Renal cortex interstitium (tissue), 11 donors: ENCODE data around the gene ANO2. TPM values are rescaled to one million over a fixed set of nuclear protein-coding genes. Genes with fewer than 3 reads are reported as not detected.

Source experiments
- DNase-seq, 11 donors: peaks; one replicate each; pipeline ENCODE4 v3.0.0-alpha.2; 2013; ENCODE audit warnings: low read depth in 9 of 11, low spot score in 4 of 11; ENCODE audit errors: extremely low read depth in 1 of 11
- polyA plus RNA-seq, 3 donors: library from polyadenylated mRNA; unstranded; fragments of 120-200 nt; gene quantifications; one replicate each; pipeline ENCODE4 v1.2.1, GENCODE V29; 2013; ENCODE audit not compliant: insufficient read length in 3 of 3

The ANO2 gene
- polyA plus RNA-seq, 3 donors, result 3.1 to 5.6 (median 5.2) TPM

DNA sequence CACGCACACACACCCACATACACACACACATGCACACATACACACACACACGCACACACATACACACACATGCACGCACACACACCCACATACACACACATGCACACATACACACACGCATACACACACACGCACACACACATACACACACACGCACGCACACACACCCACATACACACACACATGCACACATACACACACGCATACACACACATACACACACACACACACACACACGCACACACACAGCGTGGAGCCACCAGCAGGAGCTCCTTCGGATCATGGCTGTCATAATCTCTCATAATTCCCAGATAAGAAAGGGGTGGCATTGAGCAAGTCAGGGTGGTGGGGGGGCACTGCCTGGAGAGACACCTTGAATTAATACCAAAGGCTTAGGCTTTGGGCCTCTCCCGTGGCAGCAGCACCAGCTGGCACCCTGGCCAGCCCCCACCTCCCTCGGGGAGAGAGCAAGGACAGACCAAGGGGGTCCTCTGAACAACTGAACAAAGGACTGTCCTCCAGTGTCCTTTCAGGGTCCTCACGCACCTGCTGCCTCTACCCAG lies 21.9 kb downstream of the ANO2 start:
- DNase-seq, result no peak

- DNase-seq, result peak in 1 of 11 donors; percentile 18
Measured at GRCh38 chr12:5921966-5922899, 22.8 kb downstream of the ANO2 start.

DNA sequence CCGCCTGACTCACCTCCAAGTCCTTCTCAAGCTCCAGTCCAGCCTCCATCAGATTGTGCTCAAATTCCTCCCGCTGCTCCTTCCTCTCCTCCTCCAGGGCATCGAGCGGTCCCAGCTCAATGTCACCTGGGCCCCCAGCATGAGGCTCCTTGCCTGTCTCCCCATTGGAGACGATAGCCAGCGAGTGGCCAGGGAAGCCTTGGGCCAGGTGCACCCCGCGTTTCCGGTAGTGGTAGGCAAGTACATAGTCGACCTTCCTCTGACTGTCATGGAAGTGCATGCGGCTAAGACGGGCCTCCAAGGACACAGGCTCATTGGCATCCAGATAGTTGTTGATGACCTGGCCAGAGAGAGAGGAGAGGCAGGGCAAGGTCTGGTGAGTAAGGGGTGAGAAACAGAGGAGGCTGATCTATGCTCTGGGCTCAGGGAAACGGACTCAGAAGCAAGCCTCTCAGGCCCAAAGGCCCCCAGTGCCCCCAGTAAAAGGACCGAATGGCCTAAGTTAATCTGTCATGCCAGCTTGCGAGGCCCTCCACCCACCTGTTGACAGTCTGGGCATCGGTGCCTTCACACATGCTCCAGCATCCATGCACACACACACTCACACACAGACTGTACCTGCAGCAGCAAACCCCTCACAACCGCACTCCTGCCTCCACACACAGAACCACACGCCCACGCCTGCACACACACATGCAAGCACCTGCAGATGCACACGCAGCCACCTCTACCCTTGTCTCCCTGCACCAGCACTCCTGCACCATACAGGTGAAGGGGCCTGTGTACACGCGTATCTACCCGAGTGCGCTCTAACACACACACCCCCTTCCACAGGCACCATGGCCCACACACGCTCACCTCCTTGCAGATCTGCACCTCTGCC lies 23.8 kb downstream of the ANO2 start:
- no peak for DNase-seq

DNA sequence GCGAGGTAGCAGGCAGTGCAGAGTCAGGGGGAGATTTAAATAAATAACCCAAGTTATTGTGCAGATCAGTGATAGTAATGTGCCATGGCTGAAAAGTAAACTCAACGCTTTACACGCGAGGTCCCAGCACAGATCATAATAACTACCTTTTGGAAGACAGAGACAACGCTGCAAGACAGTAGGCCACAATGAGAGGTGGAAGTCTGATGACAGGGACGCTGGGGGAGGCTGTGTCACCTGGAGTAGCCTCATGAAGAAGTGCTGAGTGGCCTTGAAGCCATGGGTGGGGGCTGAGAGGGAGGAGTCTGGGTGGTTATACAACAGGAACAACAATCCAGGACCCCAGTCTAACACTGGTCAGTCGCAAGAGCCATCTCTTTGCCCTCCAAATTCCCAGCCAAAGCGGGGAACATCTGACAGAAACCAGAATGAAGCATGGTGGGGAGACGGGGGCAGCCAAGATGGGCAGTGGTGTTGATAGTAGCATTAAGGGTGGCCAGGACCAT lies 28.2 kb downstream of the ANO2 start:
- no peak for DNase-seq

DNA sequence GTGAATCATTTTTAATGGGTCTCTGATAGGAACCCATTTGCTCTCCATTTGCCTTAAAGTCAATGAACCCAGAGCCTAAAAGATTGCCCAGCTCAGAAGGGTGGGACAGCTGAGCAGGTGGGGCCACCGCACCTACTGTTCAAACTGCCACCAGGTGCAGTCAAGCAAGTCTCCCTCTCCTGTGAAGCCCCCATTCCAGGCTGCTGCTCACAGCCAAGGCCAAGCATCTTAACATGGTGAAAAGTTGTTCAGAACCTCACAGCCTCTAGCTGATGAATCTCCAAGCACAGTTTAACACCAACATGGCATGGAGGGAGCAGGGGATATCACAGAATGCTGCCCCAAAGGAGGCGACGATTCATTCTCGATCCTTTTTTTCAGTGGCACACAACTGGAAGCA lies 29.5 kb downstream of the ANO2 start:
- DNase-seq, result no peak

DNA sequence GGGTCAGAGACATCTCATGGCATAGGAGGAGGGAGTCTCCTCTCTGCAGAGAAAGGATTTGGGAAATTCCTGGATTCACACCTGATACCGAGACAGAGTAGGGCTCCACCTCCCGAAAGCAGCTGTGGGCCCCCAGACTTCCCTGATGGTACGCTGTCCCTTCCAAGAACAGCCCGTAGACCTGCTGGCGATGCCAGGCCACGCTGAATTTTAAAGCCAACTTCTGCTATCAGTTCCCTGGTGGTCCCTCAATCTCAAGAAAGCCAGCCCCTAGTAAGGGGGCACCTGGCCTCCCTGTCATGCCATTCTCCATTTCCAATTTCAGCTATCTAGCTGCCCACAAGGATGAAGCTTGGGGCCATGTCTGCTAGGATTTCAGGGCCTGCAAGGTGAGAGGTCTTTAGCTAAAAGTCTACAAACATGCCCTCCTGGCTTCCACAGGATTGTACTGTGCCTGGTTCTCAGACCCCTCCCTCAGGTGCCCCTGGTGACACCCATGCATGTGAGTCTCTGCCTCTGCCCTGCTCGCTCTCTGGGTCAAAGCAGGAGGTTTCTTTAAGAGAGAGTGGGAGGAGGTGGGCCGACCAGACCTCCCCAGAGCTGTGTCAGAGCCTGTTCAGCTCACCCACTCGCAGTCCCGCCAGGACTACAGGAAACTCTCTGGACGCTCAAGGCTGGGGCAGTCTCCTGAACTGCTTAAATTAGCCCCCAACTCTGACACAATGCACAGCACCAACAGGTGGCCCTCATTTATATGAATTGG lies 30.5 kb downstream of the ANO2 start:
- DNase-seq, result no peak

GRCh38 chr12:5913387-5913786 lies 31.7 kb downstream of the ANO2 start:
- DNase-seq, result no peak

- no peak for DNase-seq
Measured at GRCh38 chr12:5912437-5913334, 32.4 kb downstream of the ANO2 start.

DNA sequence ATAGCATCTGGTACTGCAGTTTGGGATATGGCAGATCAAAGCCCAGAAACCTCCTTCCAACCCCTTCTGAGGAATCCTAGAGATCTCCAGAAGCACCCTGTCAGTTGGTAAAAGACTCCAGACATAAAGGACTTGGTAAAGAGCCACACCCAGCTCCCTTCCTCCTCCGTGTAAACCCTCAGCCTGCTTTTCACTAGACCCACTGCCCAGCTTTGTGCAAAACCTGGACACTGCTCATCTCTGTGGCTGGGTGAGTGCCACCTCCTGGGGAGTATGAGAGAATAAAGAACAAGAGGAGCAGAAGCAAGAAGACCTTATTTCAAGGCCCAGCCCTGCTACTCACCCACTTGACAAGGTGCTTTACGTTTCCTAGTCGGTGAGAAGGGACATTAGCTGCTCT lies 33.0 kb downstream of the ANO2 start:
- DNase-seq, result no peak

DNA sequence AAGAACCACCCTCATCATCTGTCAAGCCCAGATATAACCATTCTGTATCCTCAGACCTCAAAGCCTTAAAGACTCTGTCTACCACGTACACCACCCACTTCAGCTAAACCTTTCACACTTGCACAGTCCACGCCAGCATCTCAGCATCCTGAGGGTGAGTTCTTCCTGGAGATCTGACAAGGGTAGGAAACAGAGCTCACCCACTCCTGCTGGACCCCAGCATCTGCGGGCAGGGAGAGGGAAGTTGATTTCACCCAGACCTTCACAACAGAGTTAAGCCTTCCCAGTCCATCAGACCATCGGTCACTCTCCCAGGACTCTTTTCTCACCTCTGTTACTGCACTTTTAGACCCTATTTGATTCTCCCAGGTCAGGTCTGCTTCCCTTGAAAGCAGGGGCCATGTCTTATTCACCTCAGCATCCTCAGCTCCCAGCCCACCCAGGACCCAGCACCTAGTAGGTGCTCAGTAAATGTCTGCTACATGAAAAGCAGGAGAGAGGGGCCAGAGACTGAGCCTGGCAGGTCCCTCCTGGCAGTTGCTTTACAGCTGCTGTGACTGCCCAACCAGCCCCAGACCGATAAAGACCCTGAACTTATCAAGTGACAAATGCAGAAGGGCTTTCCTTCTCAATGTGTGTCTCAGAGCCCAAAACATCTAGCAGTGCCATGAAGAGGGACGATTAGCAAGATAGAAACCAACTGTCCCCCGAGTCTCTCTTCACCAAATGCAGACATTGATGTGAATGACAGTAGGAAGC lies 34.1 kb downstream of the ANO2 start:
- no peak for DNase-seq

GRCh38 chr12:5909560-5909959 lies 35.5 kb downstream of the ANO2 start:
- no peak for DNase-seq

- no peak for DNase-seq
Measured at GRCh38 chr12:5908251-5908650, 36.8 kb downstream of the ANO2 start.

DNA sequence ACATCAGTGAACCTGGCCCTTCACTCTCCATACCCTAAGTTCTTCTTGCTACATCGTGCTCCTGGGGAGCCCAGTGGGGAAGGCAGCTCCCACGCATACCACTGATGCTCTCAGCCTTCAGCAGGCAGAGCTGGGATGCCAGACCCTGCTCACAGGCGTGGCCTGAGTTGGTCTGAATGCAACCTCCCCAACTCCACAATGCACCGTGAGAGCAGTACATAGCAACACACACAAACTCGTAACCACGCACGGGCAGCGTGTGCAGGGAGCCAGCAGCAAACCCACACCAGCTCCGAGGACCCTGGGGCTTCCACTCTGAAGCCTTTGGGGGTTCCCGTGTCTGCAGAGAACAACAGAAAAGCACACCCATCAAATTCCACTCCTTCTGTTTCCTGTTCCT lies 37.3 kb downstream of the ANO2 start:
- DNase-seq, result peak in 9 of 11 donors; percentile 9 to 55 (median 30)

DNA sequence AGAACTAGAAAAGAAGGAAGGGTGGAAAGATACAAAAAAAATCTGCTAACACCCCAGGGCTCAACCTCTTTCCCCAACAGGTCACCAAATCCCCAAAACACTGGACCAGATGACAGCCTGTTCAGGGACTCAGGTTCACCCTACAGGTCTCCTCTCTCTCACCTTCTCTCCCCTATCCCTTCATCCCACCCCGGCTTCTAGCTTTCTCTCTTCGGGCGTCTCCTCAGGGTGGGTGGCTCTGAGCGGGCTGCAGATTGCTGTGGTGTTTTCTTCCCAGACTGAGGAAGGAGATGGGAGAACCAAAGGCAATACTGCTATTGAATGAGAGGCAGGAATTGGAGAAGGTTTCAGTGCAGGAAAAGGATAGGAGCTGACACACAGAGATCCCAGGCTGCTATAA lies 39.3 kb downstream of the ANO2 start:
- no peak for DNase-seq

DNA sequence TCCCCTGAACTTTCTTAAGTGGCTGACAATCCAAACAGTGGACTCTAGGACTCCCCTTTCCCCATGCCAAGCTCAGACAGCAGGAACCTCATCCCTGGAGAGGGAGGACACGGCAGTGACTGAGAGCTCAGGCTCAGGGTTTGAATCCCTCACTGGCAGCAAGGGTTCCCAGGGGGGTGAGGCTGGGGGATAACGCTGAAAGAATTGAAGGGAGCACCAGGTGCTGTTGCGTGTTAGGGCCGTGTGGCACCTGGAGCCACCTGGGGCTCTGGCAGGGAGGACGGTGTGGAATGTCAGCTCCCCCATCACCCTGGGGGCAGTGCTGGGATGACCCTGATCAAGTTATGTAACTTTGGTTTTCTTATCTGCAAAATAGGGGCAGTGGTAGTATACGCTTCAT lies 40.1 kb downstream of the ANO2 start:
- no peak for DNase-seq

- no peak for DNase-seq
Measured at GRCh38 chr12:5904441-5904840, 40.6 kb downstream of the ANO2 start.

DNA sequence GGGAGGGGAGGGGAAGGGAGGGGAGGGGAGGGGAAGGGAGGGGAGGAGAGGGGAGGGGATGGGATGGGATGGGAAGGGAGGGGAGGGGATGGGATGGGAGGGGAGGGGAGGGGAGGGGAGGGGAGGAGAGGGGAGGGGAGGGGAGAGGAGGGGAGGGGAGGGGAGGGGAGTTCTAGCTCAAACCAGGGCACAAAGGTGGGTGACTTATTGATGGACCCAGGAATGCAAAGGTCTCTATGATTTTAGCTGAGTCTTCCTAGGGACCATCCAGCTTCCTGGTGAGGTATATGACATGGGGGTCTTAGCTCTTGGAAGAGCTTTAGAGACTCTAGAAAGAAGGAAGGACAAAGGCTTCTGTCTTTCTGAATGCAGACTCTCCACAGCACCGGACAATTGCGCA lies 42.3 kb downstream of the ANO2 start:
- DNase-seq, result no peak
